ENCODE measurements around the gene MAP3K2. TPM values are rescaled to one million over a fixed set of nuclear protein-coding genes. Genes with fewer than 3 reads are reported as not detected.

Gene MAP3K2
- total and polyA plus RNA-seq, 2 experiments from 2014 or later: 10.2 to 23.5 TPM

GRCh38 chr2:127388423-127389164 lies 819 bp upstream of the MAP3K2 start:
- no peak for TF ChIP-seq EZH2 (IDR thresholded peaks at IDR 0.05; ENCODE audit: low read depth, unreplicated experiment)
- TF ChIP-seq REST (IDR thresholded peaks at IDR 0.05; ENCODE audit: unreplicated experiment): no peak
- TF ChIP-seq STAT1 (IDR thresholded peaks at IDR 0.05; ENCODE audit: unreplicated experiment): no peak
- TF ChIP-seq ETS1 (IDR thresholded peaks at IDR 0.05): no peak
- no peak for TF ChIP-seq ZNF462 (CRISPR knock-in tag; IDR thresholded peaks at IDR 0.05)
- no peak for TF ChIP-seq JUNB (IDR thresholded peaks at IDR 0.05; ENCODE audit: unreplicated experiment)
- TF ChIP-seq CREB1 (CRISPR knock-in tag; IDR thresholded peaks at IDR 0.05; ENCODE audit: low read depth): no peak
- no peak for TF ChIP-seq CTCF (conservative IDR thresholded peaks at IDR 0.05; ENCODE audit: low read depth in 2 of 2)
- no peak for TF ChIP-seq ZNF331 (CRISPR knock-in tag; IDR thresholded peaks at IDR 0.05; ENCODE audit: low read depth)
- TF ChIP-seq ZNF114 (CRISPR knock-in tag; IDR thresholded peaks at IDR 0.05): no peak
- TF ChIP-seq NANOG (IDR thresholded peaks at IDR 0.05; ENCODE audit: borderline replicate concordance): no peak
- TF ChIP-seq POLR2AphosphoS5 (IDR thresholded peaks at IDR 0.05; ENCODE audit: low read depth): no peak
- TF ChIP-seq EZH2phosphoT487 (IDR thresholded peaks at IDR 0.05; ENCODE audit: unreplicated experiment): no peak

More at GRCh38 chr2:127388423-127389164, 819 bp upstream of the MAP3K2 start:
- Mint-ChIP-seq H3K27me3 (ENCODE audit: insufficient read depth, low read depth, poor library complexity) (peaks cover 3% of the 10 kb centered on the region), H3K4me3 (peak overlapping the region; percentile 81), H3K9me3 (no peaks in the 10 kb centered on the region), H3K36me3 (ENCODE audit: low read depth) (peaks cover 6% of the 10 kb centered on the region), H3K27ac (peak overlapping the region; percentile 98), H3K4me1 (peaks cover 19% of the 10 kb centered on the region)
- Histone ChIP-seq H4K20me1 (replicated peaks; ENCODE audit: insufficient read depth) (peaks cover 18% of the 10 kb centered on the region), H3K9me2 (ENCODE audit: insufficient read depth) (no peaks in the 10 kb centered on the region), H2AFZ (peak overlapping the region; percentile 99), H3K27ac (ENCODE audit: low read depth) (peak overlapping the region; percentile 86; the same call in 1 of the 2 replicates), H3K4me3 (peak overlapping the region; percentile 73), H3K4me2 (peak overlapping the region; percentile 98), H3K79me2 (replicated peaks; ENCODE audit: insufficient read depth) (peaks cover 34% of the 10 kb centered on the region), H3K27me3 (ENCODE audit: insufficient read depth) (no peaks in the 10 kb centered on the region), H3F3A (replicated peaks; ENCODE audit: low read depth) (0 out of 2 replicates have a peak, but pooled peaks cover 7% of the 10 kb centered on the region), H3K36me3 (ENCODE audit: insufficient read depth) (no peaks in the 10 kb centered on the region), H3K4me1 (ENCODE audit: insufficient read depth) (peaks cover 23% of the 10 kb centered on the region)
- ATAC-seq (no peak), DNase-seq (ENCODE audit: low spot score) (peak; percentile 19)
